Activated CD8-positive, alpha-beta memory T cell treated with anti-CD3 and anti-CD28 coated beads, Interleukin-2, amount 50 U/mL, for 24 hours (primary cell): ENCODE measurements around the gene NUDT16L1.
A peak's percentile ranks its signal among the peaks of the same experiment; 100 is the strongest.

Source experiments
- DNase-seq: peaks from one replicate; pipeline ENCODE4 v3.0.0-alpha.2; 2020; ENCODE audit errors: extremely low read depth

The NUDT16L1 gene

GRCh38 chr16:4663777-4664465, 29.4 kb upstream of the NUDT16L1 start:
- DNase-seq, result no peak

GRCh38 chr16:4664538-4665418, 28.6 kb upstream of the NUDT16L1 start:
- DNase-seq, result no peak

DNA sequence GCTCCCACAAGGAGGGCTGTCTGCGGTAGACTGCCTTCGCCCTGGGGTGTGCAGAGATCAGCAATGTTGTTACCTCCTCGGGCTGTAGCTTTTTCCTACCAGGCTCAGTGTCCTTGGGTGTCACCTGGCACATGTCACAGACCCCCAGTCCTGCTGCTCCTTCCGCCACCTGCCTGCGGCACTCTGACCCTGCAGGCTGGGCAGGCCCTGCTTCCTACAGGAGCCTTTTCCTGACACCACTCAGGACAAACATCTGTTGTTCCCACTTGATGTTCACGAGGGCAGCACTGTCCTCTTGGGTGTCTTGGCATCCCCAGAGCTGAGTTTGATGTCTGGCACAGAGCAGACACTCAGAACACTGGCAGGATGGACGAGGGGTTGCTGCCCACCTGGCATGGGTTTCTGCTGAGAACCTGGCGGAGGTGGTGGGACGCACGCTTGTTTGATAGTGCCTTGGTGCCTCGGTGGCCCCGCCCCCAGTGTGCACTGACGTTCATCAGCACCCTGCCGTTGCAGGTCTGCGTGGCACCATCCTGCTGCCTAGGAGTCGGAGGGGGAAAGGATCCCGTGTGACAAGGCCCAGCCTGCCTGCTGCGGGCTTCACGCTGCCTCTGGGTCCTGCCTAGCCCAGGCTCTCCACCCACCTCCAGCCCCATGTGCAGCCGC, 26.7 kb upstream of the NUDT16L1 start:
- no peak for DNase-seq

DNA sequence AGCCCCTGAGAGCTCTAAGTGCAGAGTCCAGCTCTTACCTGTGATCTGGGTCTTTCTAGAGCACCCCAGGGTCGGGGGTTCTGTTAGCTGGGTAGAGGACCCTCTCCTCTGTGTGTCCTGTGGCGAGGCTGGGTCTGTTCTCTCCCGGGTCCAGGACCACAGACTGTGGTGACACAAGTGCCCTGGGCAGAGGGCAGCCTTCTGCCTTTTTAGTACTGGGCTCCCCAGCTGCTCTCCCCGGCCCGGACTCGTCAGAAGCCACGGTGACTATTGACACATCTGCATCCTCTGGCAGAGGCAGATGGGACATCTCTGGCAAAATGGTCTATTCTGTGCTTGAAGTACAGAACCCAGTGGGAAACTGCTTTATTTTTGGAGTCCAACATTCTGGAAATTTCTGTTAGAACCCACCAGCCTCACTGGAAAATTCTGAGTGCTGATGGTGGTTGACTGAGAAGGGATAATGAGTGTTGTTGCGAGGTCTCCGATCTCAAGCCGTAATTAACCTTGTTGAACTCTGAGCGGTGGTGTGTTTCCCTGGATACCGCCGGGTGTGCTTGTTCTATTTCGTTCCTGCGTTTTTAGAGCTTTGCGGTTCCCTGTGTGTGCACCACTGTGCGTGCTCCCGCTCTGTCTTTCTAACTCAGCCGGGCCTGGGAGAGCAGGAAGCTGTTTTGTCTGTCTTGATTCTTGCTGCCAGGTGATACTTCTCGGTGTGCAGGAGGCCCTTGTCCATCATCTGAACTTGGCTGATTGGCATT, 26.0 kb upstream of the NUDT16L1 start:
- DNase-seq, result no peak

DNA sequence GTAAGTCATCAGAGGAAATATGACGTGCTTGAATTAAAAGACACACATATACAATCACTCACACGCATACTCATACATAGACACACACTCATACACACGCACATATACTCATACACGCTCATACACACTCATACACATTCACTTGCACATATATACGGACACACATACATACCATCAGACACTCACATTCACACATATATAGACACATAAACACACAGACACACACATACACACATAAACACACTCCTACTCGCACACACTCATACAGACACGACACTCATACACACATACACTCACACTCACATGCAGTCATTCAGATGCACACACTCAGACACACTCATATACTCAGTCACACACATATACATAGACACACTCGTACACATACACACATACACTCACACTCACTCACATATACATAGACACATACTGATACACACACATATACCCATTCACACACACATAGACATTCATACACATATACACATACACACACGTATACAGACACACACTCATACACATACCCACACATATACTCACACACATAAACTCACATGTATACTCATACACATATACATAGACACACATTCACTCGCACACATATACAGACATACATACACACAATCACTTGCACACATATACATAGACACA, 24.9 kb upstream of the NUDT16L1 start:
- DNase-seq, result no peak

- DNase-seq, result no peak
Observed at GRCh38 chr16:4673387-4674046, 19.8 kb upstream of the NUDT16L1 start.

DNA sequence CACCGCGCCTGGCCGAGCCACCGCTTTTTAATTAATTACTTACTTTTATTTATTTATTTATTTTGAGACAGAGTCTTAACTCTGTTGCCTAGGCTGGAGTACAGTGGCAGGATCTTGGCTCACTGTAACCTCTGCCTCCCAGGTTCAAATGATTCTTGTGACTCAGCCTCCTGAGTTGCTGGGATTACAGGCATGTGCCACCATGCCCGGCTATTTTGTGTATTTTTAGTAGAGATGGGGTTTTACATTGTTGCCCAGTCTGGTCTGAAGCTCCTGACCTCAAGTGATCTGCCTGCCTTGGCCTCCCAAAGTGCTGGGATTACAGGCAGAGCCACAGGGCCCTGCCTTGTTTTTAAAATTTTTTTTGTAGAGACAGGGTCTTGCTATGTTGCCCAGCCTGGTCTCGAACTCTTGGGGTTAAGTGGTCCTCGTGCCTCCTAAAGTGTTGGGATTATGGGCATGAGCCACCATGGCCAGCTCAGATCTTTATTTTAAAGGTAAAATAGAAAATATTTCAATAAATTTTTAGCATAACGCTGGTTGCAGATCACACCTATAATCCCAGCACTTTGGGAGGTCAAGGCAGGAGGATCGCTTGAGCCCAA, 18.3 kb upstream of the NUDT16L1 start:
- no peak for DNase-seq

- peak; percentile 45 for DNase-seq
Observed at GRCh38 chr16:4675864-4676786, 17.2 kb upstream of the NUDT16L1 start.

- DNase-seq, result no peak
Observed at GRCh38 chr16:4676831-4677230, 16.5 kb upstream of the NUDT16L1 start.

GRCh38 chr16:4677390-4677789, 16.0 kb upstream of the NUDT16L1 start:
- no peak for DNase-seq

DNA sequence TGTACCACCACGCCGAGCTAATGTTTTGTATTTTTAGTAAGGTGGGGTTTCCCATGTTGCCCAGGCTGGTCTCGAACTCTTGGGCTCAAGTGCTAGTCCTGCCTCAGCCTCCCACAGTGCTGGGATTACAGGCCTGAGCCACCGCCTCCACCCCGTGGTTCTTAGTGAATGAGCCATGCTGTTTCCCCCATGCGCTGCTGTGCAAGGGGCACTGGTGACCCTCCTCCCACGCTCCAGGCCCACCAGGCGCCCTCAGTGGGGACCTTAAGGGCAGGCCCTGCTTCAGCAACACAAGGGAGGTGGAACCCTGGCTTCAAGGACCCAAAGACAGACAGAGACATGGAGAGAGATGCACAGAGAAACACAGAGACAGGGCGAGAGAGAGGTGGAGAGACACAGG, 15.4 kb upstream of the NUDT16L1 start:
- no peak for DNase-seq

GRCh38 chr16:4678596-4678995, 14.8 kb upstream of the NUDT16L1 start:
- DNase-seq, result no peak

DNA sequence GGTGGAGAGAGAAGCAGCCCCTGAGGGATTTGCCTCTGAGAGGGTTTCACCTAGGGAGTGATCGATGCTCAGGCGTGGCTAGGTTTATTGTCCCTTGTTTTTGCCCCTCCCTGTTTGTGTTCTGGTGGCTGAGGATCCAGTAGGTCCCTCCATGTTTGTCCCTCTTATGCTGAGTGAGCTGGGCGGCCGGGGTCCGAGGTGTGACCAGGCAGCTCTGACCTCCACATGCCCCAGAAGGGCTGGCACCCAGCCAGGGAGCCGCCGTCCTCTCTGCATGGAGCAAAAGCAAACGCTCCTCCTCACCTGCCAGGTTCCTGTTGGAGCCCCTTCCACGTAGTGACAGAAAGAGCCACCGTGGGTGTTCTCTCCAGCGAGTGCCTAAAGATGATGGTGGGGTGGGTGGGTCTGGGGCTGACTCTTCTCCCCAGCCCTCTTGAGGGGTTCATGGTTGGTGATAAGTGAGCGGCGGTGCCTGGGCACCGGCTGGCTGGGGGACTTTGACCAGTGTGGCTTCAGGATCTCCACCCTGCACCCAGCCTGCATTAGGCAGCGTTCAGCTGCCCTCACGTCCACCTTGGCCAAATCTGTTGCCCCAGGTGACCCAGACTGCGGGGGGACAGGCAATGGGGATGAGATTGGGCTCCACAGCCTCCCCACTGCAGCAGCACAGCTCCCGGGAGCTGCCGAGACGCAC, 14.1 kb upstream of the NUDT16L1 start:
- DNase-seq, result no peak

DNA sequence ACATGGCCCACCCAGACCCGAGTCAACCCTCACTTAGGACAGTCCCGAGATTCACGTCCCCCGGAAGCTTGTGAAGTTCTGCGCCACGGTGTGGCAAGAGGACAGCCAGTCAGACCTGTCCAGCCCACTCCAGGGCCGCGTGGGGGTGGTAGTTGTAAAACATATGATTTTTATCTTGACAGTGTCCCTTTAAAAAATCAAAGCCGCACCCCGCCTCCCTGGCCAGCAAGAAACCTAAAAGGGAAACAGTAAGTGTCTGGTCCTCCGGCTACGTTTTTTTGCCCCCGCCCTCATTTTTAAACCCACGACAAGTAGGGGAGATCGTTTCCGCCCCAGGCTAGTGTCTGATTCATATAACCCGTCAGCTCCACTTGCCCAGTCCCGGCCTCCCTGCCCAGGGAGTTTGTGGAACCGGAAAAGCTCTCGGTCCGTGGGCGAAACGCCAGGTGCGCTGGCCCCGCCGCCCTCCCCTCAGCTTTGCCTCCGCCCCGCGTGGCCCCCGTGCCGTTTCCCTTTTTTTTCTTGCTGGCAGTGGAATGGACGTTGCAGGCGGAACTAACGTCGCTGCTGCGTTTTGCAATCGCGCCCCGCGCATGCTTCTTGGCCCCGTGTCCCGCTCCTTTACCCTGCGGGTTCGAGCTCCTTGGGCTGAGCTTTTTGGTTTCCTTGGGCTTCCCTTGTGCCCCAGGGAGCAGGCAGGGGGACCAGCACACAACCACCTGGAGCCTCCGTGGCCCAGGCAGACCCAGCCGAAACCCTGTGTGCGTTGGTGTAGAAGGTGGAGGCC, 13.3 kb upstream of the NUDT16L1 start:
- DNase-seq, result no peak

DNA sequence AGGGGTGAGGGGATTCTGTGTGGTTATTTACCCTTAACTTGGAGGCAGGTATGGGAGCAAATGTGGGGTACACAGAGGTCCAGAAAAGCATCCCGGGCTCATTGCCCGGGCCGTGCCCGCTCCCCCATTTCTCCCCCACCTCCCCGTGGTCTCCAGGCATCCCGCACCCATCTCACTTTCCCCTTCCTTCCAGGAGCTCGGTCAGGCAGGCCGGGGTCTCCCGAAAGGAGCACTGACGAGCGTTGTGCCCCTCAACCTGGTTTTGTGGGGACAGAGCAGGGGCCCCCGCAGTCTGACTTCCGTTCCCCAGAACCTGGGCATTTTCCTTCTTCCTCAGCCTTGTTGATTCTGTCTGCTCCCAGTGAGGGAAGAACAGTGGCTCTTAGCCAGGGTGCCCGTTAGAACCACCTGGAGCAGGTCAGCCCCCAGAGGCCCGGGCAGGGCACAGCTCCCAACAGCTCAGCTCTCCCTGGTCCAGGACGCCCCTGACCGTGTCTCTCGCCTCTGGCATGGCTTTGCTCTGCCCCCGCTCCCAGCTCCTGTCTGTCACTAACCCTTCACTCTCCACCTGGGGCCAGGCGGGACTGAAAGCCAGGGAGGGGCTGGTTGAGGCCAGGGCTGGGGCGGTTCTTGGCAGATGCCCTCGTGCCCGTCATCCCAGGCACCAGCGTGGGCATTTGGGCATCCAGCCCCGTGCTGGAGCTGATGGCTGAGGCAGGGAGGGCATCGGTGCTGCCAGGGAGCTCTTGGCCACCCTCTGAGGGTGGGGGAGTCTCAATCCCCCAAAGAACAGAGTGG, 12.5 kb upstream of the NUDT16L1 start:
- DNase-seq, result no peak

DNA sequence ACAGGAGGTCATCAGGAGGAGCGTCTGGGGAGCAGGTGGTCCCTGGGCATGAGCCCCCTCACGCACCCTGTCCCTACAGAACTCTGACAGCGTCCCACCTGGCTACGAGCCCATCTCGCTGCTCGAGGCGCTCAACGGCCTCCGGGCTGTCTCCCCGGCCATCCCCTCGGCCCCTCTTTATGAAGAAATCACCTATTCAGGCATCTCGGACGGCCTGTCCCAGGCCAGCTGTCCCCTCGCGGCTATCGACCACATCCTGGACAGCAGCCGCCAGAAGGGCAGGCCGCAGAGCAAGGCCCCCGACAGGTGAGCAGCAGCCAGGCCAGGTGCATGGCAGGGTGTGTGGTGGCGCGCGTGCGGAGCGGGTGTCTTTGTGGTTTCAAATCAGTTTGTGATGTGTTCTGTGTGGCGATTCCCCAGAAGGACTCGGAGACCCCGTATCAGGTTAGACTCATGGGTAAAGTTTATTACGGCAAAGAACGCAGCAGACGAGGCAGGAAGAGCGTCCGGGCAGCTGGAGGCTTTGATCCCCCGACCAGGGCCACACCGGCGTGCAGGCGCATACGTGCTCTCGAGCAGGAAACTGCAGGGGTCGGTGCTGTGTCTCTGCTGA, 11.8 kb upstream of the NUDT16L1 start:
- no peak for DNase-seq
